Astrocyte of the spinal cord (primary cell): ENCODE results near the gene IGF2.

Source experiments
- DNase-seq: peaks from one replicate; pipeline ENCODE4 v3.0.0; 2011; ENCODE audit warnings: low read depth, low spot score
- H3K4me3 ChIP-seq: 2 replicates; pipeline ENCODE4 v1.5.1; 2011; ENCODE audit warnings: low read depth, mild to moderate bottlenecking, low read length, moderate library complexity
- in situ Hi-C: cut with HindIII; loops from 2 replicates; pipeline ENCODE4 v1.10.0; 2017; ENCODE audit warnings: low sequenced_read_pairs
- TF ChIP-seq, protein P1 (sequence below): IDR thresholded peaks from 2 replicates; pipeline ENCODE4 v1.5.1; 2012; ENCODE audit warnings: low read depth, mild to moderate bottlenecking, low read length, inconsistent platforms

IGF2 gene

DNA sequence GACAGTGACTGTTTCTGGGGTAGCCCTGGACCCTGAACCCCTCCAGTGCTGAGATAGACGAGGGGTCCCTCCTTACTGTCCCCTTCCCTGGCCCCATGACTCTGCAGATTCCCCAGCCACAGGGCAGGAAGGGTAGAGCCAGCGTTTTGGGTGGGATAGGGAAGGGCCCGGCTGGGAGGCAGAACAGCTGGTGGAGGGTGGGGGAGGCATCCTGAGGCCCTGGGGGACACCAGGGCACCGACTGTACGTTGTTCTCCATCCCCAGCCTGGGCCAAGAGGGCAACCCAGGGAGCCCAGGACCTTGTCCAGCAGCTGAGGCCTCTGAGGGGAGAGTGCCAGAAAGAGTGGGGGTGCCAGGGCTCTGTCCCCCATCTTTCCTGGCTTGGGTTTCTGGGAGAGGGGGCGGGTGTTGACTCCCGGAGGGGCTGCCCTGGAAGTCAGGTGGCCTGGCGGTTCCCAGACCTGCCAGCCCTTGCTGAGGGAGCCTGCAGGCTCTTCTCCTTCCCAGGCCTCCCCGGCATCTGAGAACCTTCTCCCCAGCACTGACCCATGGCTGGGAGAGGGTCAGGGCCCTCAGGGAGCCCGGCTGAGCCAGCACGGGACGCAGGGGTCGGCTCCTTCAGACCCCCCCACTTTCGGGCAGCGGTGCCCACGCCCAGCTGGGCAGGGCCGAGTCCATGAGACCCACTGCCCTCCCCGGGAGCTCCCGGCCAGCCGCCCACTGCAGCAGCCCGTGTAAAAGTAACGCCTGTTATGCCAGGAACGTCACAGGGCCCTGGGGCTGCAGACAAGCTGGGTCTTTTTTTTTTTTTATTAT, 30.3 kb downstream of the IGF2 start:
- in situ Hi-C loops, result no loop called here
- H3K4me3 ChIP-seq, result no peak overlapping the region
- TF ChIP-seq, protein P1, sequence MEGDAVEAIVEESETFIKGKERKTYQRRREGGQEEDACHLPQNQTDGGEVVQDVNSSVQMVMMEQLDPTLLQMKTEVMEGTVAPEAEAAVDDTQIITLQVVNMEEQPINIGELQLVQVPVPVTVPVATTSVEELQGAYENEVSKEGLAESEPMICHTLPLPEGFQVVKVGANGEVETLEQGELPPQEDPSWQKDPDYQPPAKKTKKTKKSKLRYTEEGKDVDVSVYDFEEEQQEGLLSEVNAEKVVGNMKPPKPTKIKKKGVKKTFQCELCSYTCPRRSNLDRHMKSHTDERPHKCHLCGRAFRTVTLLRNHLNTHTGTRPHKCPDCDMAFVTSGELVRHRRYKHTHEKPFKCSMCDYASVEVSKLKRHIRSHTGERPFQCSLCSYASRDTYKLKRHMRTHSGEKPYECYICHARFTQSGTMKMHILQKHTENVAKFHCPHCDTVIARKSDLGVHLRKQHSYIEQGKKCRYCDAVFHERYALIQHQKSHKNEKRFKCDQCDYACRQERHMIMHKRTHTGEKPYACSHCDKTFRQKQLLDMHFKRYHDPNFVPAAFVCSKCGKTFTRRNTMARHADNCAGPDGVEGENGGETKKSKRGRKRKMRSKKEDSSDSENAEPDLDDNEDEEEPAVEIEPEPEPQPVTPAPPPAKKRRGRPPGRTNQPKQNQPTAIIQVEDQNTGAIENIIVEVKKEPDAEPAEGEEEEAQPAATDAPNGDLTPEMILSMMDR, result no peak
- DNase-seq, result no peak

DNA sequence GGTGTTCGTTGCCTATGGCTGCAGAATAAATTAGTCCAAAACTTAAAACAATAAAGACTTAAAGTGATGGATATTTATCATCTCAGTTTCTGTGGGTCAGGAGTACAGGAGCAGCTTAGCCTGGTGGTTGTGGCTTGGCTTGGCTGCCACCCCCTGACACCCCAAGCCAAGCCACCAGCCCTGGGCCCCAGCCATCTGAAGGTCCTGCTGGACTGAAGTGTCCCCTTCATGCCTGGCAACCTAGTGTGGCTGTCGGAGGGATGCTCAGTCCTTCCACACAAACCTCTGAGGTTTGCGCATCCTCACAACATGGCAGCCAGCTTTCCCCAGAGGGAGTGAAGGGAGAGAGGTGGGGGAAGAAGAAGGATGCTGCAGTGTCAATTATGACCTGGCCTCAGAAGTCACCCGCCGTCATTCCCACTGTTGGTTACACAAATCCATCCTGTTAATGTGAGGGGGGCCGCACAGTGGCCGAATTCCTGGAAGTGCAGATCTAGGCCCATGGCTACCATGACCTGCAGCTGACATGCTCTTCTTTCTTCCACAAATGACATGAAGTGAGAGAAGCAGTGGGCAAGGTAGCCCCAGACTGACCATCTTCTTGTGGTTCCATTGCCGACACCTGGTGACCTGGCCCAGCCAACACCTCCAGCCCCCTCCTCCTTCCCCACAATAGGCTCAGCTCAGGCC, 31.1 kb downstream of the IGF2 start:
- no peak overlapping the region for H3K4me3 ChIP-seq
- TF ChIP-seq, protein P1, result no peak
- in situ Hi-C loops, result no loop called here
- DNase-seq, result no peak

DNA sequence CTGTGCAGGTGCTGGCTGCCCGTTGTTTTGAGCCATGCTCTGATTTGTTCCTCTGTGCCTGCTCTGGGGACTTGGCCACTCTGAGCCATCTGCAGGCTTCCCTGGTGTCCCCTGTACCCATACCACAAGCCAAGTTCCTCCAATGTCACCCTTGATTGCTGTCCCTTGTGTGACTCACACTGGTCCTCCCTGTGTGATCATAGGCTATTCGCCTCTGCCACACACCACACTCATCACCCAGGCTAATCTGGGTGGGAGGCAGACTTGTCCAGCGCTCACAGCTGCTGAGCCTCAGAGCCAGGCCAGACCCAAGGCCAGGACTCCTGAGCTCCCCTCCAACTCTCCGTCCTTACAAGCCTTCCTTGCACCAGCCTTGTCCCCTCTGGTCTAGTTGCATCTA, 31.7 kb downstream of the IGF2 start:
- TF ChIP-seq, protein P1, result no peak
- H3K4me3 ChIP-seq, result no peak overlapping the region
- no peak for DNase-seq
- in situ Hi-C loops, result no loop called here

DNA sequence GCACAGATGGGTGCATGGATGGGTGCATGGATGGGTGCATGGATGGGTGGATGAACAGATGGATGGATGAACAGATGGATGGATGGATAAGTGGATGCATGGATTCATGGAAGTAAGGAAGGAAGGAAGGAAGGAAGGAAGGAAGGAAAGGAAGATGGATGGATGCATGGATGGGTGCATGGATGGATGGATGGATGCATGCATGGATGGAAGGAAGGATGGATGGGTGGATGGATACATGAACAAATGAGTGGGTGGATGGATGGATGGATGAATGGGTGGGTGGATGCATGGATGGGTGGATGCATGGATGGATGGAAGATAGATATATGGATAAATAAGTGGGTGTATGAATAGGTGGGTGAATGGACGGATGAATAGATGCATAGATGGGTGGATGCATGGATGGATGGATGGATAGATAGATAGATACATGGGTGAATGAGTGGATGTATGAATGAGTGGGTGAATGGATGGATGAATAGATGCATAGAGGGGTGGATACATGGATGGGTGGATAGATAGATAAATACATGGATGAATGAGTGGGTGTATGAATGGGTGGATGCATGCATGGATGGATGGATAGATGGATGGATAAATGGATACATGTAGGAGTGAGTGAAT, 32.5 kb downstream of the IGF2 start:
- TF ChIP-seq, protein P1, result no peak
- in situ Hi-C loops, result no loop called here
- H3K4me3 ChIP-seq, result no peak overlapping the region
- DNase-seq, result no peak

DNA sequence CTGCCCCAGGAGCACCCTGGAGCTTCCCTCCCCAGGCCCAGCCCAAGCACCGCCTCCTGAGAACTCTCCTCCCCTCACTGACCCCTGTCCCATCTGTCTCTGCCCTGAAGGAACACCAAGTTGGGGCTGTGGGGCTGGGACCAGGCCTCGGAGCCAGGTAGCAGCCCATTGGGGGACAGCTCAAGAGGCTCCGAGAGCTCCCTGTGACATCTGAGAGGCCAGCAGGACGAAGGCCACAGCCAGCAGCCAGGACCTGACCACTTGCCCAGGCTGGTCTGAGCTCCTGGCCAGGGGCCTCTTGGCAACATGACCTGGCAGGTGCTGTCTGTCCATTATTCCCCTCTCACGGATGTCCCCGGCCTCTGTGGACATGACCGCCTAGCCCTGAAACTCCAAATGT, 33.7 kb downstream of the IGF2 start:
- no peak for DNase-seq
- TF ChIP-seq, protein P1, result no peak
- H3K4me3 ChIP-seq, result no peak overlapping the region
- in situ Hi-C loops, result no loop called here

DNA sequence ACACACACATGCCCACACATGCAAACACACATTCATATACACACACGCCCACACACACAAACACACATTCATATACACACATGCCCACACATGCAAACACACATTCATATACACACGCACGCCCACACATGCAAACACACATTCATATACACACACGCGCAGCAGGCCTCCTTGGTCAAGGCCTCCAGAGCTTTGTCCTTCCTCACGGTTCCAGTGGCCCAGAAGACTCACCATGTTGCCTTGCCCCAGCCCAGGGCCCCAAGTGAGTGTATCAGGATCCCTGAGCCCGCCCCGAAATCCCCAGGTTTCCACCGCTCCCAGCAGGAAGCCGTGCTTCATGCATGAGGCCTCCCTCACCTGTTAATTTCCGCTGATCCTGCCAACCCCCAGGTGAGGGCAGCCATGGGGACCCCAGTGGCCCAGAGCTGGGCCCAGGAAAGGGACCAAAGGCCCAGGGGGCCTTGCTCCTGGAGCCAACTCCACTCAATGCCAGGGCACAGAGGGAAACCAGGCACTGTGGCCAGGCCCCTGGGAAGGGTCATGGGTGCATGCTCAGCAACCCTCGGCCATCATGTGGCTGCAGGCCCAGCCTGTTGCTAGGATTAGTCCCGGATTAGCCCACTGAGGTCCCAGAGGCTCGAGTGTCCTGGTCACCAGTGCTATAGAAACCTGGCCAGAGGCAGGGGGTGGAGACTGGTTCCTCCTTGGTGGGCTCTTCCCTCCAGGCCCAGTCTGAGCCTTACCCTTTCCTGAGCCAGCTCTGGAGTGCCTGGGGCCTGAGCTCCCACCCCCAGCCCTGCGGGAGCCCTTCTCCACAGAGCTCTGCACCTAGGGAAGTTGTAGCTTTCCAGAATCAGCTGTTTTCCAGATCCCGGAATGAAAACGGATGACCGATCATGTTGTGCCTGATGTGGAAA, 34.4 kb downstream of the IGF2 start:
- in situ Hi-C loops, result no loop called here
- H3K4me3 ChIP-seq, result no peak overlapping the region
- DNase-seq, result no peak
- TF ChIP-seq, protein P1, result no peak
